ENCODE measurements around the gene LEMD3. TPM values are rescaled to one million over a fixed set of nuclear protein-coding genes. Genes with fewer than 3 reads are reported as not detected.

The LEMD3 gene
- polyA plus RNA-seq, 1 of the 3 experiments (the other 2 are of a cell fraction) = 4.4 TPM

GRCh38 chr12:65196762-65197567 is 27.6 kb downstream of the LEMD3 start (continued):
- TF ChIP-seq USF1 (IDR thresholded peaks at IDR 0.05; ENCODE audit: borderline replicate concordance, low read depth) = no peak
- TF ChIP-seq RAD21 (IDR thresholded peaks at IDR 0.05; ENCODE audit: low read length) = no peak
- TF ChIP-seq NFIC (IDR thresholded peaks at IDR 0.05; ENCODE audit: borderline replicate concordance) = no peak
- no peak for TF ChIP-seq SIN3A (IDR thresholded peaks at IDR 0.05; ENCODE audit: borderline replicate concordance, low read depth, low read length)
- no peak for TF ChIP-seq RCOR1 (IDR thresholded peaks at IDR 0.05; ENCODE audit: low read length)
- TF ChIP-seq USF2 (IDR thresholded peaks at IDR 0.05; ENCODE audit: borderline replicate concordance, low read depth, low read length) = no peak
- TF ChIP-seq TAF1 (IDR thresholded peaks at IDR 0.05; ENCODE audit: borderline replicate concordance, low read depth, low read length) = no peak

- POLR2A ChIA-PET = no interaction called here
- H3K4me2 ChIP-seq = no peak overlapping the region
- H3K9me2 ChIP-seq = no peaks in the 10 kb centered on the region
- H3K9me3 ChIP-seq = no peaks in the 10 kb centered on the region
- no peak for DNase-seq
- no peaks in the 10 kb centered on the region for H3K27me3 ChIP-seq (ENCODE audit: insufficient read depth)
- CTCF ChIA-PET = interaction anchor here (1.0 kb wide), 1 partner anchor 9 kb away, joined by 4 read pairs; no protein-coding TSS in a partner anchor
- no peak overlapping the region for H2AFZ ChIP-seq (ENCODE audit: low read depth)
- H4K20me1 ChIP-seq (ENCODE audit: insufficient read depth) = no peaks in the 10 kb centered on the region; the same call in 1 of the 2 replicates
- no peaks in the 10 kb centered on the region for H3K4me1 ChIP-seq (ENCODE audit: control insufficient read depth in 1 of 2, insufficient read depth in 2 of 2, low read depth in 1 of 2, low read length in 1 of 2)
- no peak overlapping the region for H3K9ac ChIP-seq
- H3K36me3 ChIP-seq (replicated peaks in 1 of 2; ENCODE audit: control insufficient read depth in 1 of 2, insufficient read depth in 2 of 2, low read length in 1 of 2) = peaks cover 0 to 4% of the 10 kb centered on the region in 2 experiments
- H3K27ac ChIP-seq (ENCODE audit: low read depth in 2 of 2, low read length in 1 of 2) = no peak overlapping the region
- WGBS (ENCODE audit: low lambda C conversion rate) = 96% methylated on average over 2 of the region's 2 CpGs
- peaks cover 72% of the 10 kb centered on the region for H3K79me2 ChIP-seq (ENCODE audit: insufficient read depth)
- H3K4me3 ChIP-seq (ENCODE audit: low read depth in 2 of 2, low read length in 1 of 2) = no peak overlapping the region
- peaks cover 12% of the 10 kb centered on the region for H3F3A ChIP-seq (replicated peaks; ENCODE audit: insufficient read depth)
- TF ChIP-seq FOSL2 (IDR thresholded peaks at IDR 0.05; ENCODE audit: borderline replicate concordance, low read depth) (no peak), SIN3A (IDR thresholded peaks at IDR 0.05; ENCODE audit: borderline replicate concordance, low read depth, low read length) (no peak), PBX3 (IDR thresholded peaks at IDR 0.05) (no peak), NFIC (IDR thresholded peaks at IDR 0.05; ENCODE audit: borderline replicate concordance) (no peak), REST (IDR thresholded peaks at IDR 0.05; ENCODE audit: low read depth, low read length) (no peak), TCF12 (IDR thresholded peaks at IDR 0.05) (no peak), GABPA (IDR thresholded peaks at IDR 0.05; ENCODE audit: low read depth) (no peak), TAF1 (IDR thresholded peaks at IDR 0.05; ENCODE audit: borderline replicate concordance, low read depth, low read length) (no peak), POLR2AphosphoS5 (IDR thresholded peaks at IDR 0.05; ENCODE audit: low read depth, low read length) (no peak), TEAD4 (IDR thresholded peaks at IDR 0.05; ENCODE audit: borderline replicate concordance, insufficient read depth) (no peak), GATA2 (CRISPR knock-in tag; IDR thresholded peaks at IDR 0.05) (no peak), CHD2 (IDR thresholded peaks at IDR 0.05; ENCODE audit: low read length, partially characterized antibody) (no peak), USF1 (IDR thresholded peaks at IDR 0.05; ENCODE audit: borderline replicate concordance, low read depth) (no peak), NRF1 (IDR thresholded peaks at IDR 0.05; ENCODE audit: low read depth, low read length) (no peak), EZH2phosphoT487 (IDR thresholded peaks at IDR 0.05; ENCODE audit: borderline replicate concordance, low read depth) (no peak)
These were observed 30.2 kb downstream of the LEMD3 start for GRCh38 chr12:65199604-65200003.

Measured in SK-N-SH (cell line).